NCI-H748 (cell line): Measurements from ENCODE around the gene SP5.
"Not testable (repeated sequence)": the region's sequence is repeated elsewhere in the genome, so short reads cannot be mapped to it uniquely, and the experiment has no call there.

Experiments
- DNase-seq: peaks from one replicate; lab custom pipeline; 2025; ENCODE audit not compliant: unreplicated experiment; lab: John Stamatoyannopoulos, UW

SP5 gene

DNA sequence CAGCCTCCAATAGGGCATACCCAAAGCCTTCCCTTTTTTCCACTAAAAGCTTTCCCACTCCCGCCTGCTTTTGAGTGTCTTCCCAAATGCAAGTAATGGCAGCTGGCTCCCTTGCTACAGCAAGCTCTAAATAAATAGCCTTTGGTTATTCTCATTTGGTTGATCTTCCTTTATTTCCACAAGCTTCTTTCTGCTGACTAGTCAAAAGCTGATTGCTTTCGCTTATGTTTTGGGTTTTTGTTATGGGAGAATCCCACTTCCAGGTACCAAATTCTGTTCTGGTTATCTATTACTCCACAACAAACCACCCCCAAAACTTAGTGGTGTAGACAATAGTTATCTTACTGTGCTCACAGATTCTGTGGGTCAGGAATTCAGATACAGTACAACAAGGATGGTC is 22.3 kb downstream of the SP5 start:
- DNase-seq: no peak

- no peak for DNase-seq
Measured at GRCh38 chr2:170737821-170738220, 22.7 kb downstream of the SP5 start.

GRCh38 chr2:170739048-170739447 is 23.9 kb downstream of the SP5 start:
- no peak for DNase-seq

GRCh38 chr2:170739507-170740046 is 24.4 kb downstream of the SP5 start:
- no peak for DNase-seq

- no peak for DNase-seq
Measured at GRCh38 chr2:170740660-170741059, 25.5 kb downstream of the SP5 start.

DNA sequence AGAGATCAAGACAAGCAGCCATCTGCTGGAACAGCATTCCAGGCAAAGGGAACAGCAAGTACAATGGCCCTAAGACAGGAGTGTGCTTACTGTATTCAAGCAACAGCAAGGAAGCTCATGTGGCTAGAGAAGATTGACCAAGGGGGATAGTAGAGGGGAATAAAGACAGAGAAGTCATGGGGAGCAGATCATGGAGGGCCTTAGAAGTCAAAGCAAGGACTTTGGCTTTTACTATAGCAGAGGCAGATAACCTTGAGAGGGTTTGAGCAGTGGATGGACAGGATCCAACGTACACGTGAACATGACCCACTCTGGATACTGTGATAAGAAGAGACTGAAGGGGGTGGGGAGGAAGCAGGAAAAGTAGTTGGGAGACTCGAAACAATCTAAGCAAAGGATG is 26.9 kb downstream of the SP5 start:
- no peak for DNase-seq

DNA sequence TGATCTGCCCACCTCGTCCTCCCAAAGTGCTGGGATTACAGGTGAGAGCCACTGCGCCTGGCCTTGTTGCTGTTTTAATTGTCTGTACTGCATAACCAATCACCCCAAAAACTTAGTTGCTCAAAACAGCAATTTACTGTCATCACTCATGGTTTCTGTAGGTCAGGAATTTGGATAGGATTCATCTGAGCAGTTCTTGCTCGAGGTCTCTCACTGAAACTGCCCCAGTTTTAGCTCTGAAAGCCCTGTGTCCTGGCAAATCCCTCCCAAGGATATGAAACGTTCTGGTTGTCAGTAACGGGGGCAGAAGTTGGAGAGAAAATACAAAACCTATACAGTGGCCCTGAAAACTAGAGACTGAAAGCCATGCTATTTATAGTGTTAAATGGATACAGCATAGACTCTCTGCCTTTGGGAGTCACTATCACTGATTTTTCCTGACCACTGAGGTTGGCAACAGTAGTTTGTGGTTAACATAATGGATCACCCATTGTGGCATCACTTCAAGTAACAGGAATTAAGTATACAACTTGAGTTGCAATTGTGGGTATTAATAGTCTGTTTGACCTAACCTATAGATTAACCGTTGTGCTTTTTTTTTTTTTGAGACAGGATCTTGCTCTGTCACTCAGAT is 27.9 kb downstream of the SP5 start:
- no peak for DNase-seq

- DNase-seq: no peak
Measured at GRCh38 chr2:170743530-170744239, 28.5 kb downstream of the SP5 start.

DNA sequence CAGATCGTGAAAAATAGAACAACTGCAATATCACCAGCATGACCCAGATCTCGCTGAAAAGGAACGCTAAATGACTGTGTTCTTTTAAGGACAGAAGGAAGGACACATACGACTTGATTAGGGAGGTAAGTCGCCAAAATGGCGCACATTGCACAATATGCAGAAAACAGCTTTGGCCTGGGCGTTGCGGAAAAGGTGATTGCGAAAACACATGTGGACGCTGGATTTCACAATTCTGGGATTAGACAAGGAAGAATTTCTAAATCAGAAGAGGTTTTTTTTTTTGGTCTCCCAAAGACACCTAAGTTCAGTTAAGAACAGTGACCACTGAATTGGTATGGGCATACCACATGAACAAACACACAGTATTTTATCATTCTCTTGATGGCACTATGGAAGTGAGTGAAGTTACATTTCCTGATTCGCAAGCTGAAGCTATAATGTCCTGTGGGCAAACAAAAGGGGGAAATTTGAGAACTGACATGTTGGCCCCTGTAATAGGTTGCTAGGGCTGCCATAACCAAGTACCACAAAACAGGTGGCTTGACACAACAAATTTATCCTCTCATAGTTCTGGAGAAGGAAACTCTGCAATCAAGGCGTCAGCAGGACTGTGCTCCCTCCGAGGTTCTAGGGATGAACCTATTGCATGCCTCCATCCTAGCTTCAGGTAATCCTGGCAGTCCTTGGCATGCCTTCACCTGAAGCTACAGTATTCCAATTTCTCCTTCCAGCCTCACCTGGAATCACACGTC is 29.3 kb downstream of the SP5 start:
- DNase-seq: peak; percentile 66

DNA sequence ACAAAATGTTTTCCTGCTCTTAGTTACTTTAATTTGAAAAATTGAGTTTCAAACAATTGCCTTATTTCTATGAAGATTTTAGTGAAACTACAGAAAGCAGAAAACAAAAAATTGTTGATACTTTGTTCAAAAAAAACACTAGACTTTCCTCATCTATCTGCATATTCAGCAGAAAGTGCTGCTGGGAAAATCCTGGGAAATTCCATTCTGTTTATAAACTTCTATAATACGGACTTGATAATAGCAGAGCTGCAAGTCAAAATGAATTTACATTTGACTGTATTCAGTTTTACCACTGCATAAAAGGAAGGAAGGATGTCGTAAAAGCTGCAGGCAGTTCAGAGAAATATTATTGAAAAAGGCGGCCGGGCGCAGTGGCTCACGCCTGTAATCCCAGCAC is 30.2 kb downstream of the SP5 start:
- DNase-seq: no peak

DNA sequence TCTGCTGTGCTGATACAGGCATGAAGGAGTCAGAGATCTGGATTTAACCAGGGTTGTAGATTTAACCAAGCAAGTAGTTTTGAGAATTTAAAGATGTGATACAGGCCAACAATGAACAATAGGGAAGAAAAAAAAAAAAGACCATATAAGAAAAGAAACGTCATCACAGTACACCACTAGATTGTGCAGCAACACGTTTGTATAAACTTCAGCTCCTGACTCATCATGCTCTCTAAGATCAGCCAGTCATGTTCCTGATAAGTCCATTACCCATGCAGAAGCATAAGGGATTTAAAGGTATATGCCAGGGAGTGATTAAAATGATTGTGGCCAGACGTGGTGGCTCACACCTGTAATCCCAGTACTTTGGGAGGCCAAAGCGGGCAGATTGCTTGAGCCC is 32.8 kb downstream of the SP5 start:
- no peak for DNase-seq

DNA sequence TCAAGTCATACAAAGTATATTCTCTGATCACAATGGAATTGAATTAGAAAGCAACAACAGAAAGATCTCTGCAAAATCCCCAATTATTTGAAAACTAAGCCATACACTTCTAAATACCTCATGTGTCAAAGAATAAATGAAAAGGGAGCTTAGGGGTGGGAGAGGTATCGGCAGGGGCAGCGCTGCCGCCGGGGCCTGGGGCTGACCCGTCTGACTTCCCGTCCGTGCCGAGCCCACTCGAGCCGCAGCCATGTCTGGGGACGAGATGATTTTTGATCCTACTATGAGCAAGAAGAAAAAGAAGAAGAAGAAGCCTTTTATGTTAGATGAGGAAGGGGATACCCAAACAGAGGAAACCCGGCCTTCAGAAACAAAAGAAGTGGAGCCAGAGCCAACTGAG is 36.4 kb downstream of the SP5 start:
- not testable (repeated sequence) for DNase-seq

DNA sequence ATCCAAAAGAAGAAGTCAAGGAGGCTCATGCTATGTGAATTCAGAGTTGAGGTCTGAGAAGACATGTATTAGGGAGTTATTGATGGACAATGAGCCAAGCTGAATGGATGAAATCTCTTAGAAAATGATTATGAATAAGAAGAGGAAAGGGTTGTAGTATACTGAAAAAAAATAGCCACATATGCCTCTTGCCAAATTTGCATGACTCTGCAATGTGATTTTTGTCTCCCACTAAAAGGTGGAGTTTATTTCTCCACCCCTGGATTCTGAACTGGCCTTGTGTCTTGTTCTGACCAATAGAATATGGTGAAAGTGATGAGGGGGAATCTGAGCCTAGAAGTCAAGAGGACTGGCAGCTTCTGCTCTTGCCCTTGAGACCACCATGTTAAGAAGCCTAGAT is 46.4 kb downstream of the SP5 start:
- DNase-seq: no peak

DNA sequence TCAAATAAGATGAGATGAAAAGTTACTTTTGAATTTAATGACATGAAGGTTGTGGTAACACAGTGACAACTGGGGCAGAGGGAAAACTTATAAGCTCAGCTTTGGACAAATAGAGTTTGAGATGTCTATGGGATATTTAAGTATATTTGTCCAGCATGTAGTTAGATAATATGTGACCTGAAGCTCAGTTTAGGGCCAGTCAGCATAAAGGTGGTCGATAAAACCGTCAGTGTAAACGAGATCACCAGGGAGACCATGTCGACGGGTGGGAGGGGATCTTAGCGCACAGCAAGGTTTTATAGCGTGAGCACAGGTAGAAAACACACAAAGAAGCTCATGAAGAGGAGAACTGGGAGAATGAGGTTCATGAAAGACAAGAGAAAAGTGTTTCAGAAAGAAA is 47.6 kb downstream of the SP5 start:
- no peak for DNase-seq

GRCh38 chr2:170763232-170763631 is 48.1 kb downstream of the SP5 start:
- DNase-seq: no peak

GRCh38 chr2:170764880-170765261 is 49.7 kb downstream of the SP5 start:
- DNase-seq: no peak

- DNase-seq: no peak
Measured at GRCh38 chr2:170766693-170767092, 51.6 kb downstream of the SP5 start.
